Osteocyte (in vitro differentiated cells): ENCODE measurements around the gene SAA4. TPM values are rescaled to one million over a fixed set of nuclear protein-coding genes. Genes with fewer than 3 reads are reported as not detected.
"Not testable (repeated sequence)": the region's sequence is repeated elsewhere in the genome, so short reads cannot be mapped to it uniquely, and the experiment has no call there.

Experiments
- DNase-seq: peaks from one replicate; pipeline ENCODE4 v3.0.0; 2021; ENCODE audit warnings: mixed read lengths; ENCODE audit not compliant: unreplicated experiment; ENCODE audit errors: extremely low spot score
- H3K27ac Mint-ChIP-seq: one replicate; pipeline ENCODE4 v1.8.0; 2021; ENCODE audit warnings: mild to moderate bottlenecking, mixed read lengths; ENCODE audit not compliant: unreplicated experiment
- H3K27me3 Mint-ChIP-seq: one replicate; pipeline ENCODE4 v1.8.0; 2021; ENCODE audit warnings: mixed read lengths; ENCODE audit not compliant: unreplicated experiment
- H3K36me3 Mint-ChIP-seq: one replicate; pipeline ENCODE4 v1.8.0; 2021; ENCODE audit warnings: mixed read lengths; ENCODE audit not compliant: unreplicated experiment
- H3K4me1 Mint-ChIP-seq: one replicate; pipeline ENCODE4 v1.8.0; 2021; ENCODE audit warnings: mixed read lengths; ENCODE audit not compliant: unreplicated experiment
- H3K4me3 Mint-ChIP-seq: one replicate; pipeline ENCODE4 v1.8.0; 2021; ENCODE audit warnings: mild to moderate bottlenecking, moderate library complexity, mixed read lengths; ENCODE audit not compliant: unreplicated experiment
- H3K9me3 Mint-ChIP-seq: one replicate; pipeline ENCODE4 v1.8.0; 2021; ENCODE audit warnings: mixed read lengths; ENCODE audit not compliant: unreplicated experiment
- total RNA-seq: library from RNA; stranded (reverse); gene quantifications from 2 replicates; pipeline ENCODE4 v1.2.1, GENCODE V29; 2021
- TF ChIP-seq, protein P1 (sequence below): fragments of 200-600 bp; sonication (generic); IDR thresholded peaks from 2 replicates; pipeline ENCODE4 v1.5.0; 2021; ENCODE audit warnings: antibody characterized with exemption, mild to moderate bottlenecking, moderate library complexity

The SAA4 gene
- total RNA-seq, 1 donor from 2014 or later, result not detected

DNA sequence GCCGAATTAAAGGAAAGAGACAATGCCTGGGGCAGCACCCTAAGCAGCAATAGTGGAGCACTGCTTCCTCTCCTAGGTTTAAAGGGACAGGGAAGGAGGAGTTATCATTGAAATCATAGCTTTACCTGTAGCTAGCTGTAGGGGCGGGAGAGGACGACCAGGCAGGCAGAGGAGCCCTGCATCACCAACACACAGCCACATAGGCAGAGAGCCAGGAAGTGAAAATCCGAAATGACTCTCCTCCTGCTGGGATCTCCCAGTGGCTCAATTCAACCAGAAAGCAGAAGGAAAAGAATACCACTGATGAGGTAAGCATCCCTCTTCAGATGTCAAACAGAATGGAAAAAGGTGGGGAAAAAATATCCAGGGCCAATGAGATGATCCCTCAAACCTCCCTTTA is 43.6 kb downstream of the SAA4 start:
- H3K36me3 Mint-ChIP-seq, result no peaks in the 10 kb centered on the region
- DNase-seq, result peak; percentile 19
- no peaks in the 10 kb centered on the region for H3K9me3 Mint-ChIP-seq
- no peak overlapping the region for H3K27ac Mint-ChIP-seq
- peaks cover 33% of the 10 kb centered on the region for H3K27me3 Mint-ChIP-seq
- TF ChIP-seq, protein P1, sequence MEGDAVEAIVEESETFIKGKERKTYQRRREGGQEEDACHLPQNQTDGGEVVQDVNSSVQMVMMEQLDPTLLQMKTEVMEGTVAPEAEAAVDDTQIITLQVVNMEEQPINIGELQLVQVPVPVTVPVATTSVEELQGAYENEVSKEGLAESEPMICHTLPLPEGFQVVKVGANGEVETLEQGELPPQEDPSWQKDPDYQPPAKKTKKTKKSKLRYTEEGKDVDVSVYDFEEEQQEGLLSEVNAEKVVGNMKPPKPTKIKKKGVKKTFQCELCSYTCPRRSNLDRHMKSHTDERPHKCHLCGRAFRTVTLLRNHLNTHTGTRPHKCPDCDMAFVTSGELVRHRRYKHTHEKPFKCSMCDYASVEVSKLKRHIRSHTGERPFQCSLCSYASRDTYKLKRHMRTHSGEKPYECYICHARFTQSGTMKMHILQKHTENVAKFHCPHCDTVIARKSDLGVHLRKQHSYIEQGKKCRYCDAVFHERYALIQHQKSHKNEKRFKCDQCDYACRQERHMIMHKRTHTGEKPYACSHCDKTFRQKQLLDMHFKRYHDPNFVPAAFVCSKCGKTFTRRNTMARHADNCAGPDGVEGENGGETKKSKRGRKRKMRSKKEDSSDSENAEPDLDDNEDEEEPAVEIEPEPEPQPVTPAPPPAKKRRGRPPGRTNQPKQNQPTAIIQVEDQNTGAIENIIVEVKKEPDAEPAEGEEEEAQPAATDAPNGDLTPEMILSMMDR, result no peak
- H3K4me1 Mint-ChIP-seq, result no peaks in the 10 kb centered on the region
- no peak overlapping the region for H3K4me3 Mint-ChIP-seq

DNA sequence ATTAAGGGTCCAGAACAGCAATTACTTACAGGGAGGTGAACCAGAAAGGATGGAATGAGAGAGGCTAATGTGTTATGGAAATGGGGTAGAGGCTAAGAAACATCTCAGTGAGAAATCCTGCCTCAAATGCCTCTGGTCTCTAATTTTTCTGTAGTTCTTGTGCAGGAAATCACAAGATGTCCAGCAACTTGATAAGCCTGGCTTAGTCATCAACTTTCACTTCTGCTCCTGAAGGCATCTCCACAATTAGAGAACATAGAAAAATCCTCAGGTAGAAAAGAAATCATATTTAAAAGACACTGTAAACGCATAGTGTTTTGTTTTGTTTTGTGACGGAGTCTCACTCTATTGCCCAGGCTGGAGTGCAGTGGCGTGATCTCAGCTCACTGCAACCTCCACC is 45.2 kb downstream of the SAA4 start:
- DNase-seq, result no peak
- TF ChIP-seq, protein P1, result no peak
- Mint-ChIP-seq H3K4me1 (no peaks in the 10 kb centered on the region), H3K4me3 (no peak overlapping the region), H3K9me3 (no peaks in the 10 kb centered on the region), H3K27ac (no peak overlapping the region), H3K36me3 (no peaks in the 10 kb centered on the region), H3K27me3 (peaks cover 40% of the 10 kb centered on the region)

DNA sequence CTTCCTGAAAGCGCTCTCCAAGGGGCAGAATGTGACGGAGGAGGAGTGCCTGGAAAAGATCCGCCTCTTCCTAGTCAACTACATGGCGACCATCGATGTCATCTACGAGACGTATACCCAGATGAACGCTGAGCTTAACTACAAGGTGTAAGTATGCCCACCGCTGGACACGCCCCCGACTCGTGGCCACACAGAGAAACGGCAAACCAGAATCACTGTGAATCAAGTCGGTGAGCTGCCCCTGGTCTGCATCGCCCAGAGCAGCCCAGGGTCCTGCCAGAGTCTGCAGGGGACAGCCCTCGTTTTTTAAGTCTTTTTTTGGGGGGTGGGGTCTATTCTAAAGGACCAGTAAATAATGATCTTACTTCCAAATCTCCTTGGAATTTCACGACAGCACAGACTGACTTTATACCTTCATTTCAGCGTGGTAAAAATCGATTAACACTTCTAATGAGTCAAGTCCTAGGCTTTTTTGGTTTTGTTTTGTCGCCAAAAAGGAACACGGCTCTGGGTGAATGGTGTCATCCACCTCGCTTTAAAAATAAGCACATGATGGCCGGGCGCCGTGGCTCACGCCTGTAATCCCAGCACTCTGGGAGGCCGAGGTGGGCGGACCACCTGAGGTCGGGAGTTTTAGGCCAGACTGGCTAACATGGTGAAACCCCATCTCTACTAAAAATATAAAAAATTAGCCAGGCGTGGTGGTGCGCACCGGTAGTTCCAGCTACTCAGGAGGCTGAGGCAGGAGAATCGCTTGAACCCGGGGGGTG is 46.9 kb downstream of the SAA4 start:
- H3K27ac Mint-ChIP-seq, H3K4me1 Mint-ChIP-seq, H3K4me3 Mint-ChIP-seq, H3K9me3 Mint-ChIP-seq, H3K36me3 Mint-ChIP-seq: not testable (repeated sequence)
- H3K27me3 Mint-ChIP-seq, result peaks cover 38% of the 10 kb centered on the region
- peak; percentile 62 for DNase-seq

DNA sequence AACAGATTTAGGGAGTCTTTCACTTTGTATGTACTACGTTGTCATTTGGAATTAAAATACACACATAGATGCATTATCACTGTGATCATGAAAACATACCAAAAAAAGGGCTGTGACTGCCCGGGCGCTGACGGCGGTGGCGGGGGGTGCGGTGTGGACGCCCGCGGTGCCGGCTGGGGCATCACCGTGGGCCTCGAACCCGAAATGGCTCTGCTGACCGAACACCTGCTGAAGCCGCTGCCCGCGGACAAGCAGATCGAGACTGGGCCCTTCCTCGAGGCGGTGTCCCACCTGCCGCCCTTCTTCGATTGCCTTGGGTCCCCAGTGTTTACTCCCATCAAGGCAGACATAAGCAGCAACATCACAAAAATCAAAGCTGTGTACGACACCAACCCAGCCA is 47.8 kb downstream of the SAA4 start:
- peak; percentile 75 for DNase-seq
- Mint-ChIP-seq H3K27me3 (peaks cover 40% of the 10 kb centered on the region), H3K4me1 (no peaks in the 10 kb centered on the region), H3K9me3 (no peaks in the 10 kb centered on the region), H3K36me3 (no peaks in the 10 kb centered on the region), H3K4me3 (no peak overlapping the region), H3K27ac (no peak overlapping the region)
- TF ChIP-seq, protein P1, result no peak

Other genes starting within 250 kb of the SAA4 start
- 24.0 and 27.1 TPM in 2 replicates for gene SERGEF, start 223.8 kb downstream of the SAA4 start, total RNA-seq
- gene TPH1, start 190.5 kb downstream of the SAA4 start, total RNA-seq, result 0.11 and 0.31 TPM in 2 replicates
- gene SAAL1, start 130.7 kb downstream of the SAA4 start, total RNA-seq, result 14.9 and 17.6 TPM in 2 replicates
- not detected in 2 replicates for gene MRGPRX3, start 104.2 kb downstream of the SAA4 start, total RNA-seq
- not detected in 2 replicates for gene MRGPRX4, start 64.0 kb downstream of the SAA4 start, total RNA-seq
- not detected in 2 replicates for gene SAA2, start 11.9 kb upstream of the SAA4 start, total RNA-seq
- gene SAA1, start 29.5 kb upstream of the SAA4 start, total RNA-seq, result not detected in 2 replicates
- 68.9 and 76.3 TPM in 2 replicates for gene HPS5, start 85.3 kb upstream of the SAA4 start, total RNA-seq
- 91.1 and 95.1 TPM in 2 replicates for gene GTF2H1, start 85.8 kb upstream of the SAA4 start, total RNA-seq
- gene LDHA, start 157.8 kb upstream of the SAA4 start, total RNA-seq, result 485 and 491 TPM in 2 replicates
- not detected in 2 replicates for gene LDHC, start 175.5 kb upstream of the SAA4 start, total RNA-seq
- gene LDHAL6A, start 219.1 kb upstream of the SAA4 start, total RNA-seq, result not detected in 2 replicates